Islet precursor cell (in vitro differentiated cells): ENCODE measurements around the gene SPRED2.
"Not testable (repeated sequence)": the region's sequence is repeated elsewhere in the genome, so short reads cannot be mapped to it uniquely, and the experiment has no call there.

Experiments used
- DNase-seq: peaks from one replicate; pipeline ENCODE4 v3.0.0-alpha.2; 2018

SPRED2 gene

GRCh38 chr2:65361623-65362022, 70.8 kb downstream of the SPRED2 start:
- DNase-seq: peak; percentile 65

DNA sequence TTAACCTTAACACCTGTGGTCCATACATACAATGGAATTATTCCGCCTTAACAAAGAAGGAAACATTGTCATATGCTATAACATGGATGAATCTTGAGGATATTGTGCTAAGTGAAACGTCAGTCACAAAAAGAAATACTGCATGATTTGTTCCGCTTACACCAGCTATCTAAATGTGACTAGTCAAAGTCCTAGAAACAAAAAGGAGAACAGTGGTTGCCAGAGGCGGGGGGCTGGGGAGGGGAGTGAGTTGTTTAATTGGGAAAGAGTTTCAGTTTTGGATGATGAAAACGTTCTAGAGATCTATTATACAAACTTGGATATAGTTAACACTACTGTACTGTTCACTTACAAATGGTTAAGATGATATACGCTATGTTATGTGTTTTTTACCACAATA, 72.0 kb downstream of the SPRED2 start:
- no peak for DNase-seq

GRCh38 chr2:65358678-65359400, 73.6 kb downstream of the SPRED2 start:
- DNase-seq: no peak

DNA sequence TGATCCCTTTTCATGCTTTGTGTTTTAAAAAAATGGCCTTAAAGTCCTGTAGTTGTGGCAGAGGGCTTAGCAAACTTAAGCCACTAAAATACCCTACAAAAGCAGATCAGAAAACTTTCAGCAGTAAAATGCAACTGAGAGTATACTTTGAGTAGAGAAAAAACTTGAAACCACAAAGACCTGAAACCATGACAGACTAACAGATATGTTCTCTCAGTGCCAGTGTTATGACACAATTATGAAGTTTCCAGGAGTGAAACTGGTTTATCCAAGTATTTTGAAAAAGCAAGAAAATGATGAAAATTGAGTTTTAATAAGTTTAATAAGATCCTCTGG, 74.5 kb downstream of the SPRED2 start:
- no peak for DNase-seq

- no peak for DNase-seq
Observed at GRCh38 chr2:65357095-65357958, 75.1 kb downstream of the SPRED2 start.

- DNase-seq: no peak
Observed at GRCh38 chr2:65355186-65355831, 77.1 kb downstream of the SPRED2 start.

DNA sequence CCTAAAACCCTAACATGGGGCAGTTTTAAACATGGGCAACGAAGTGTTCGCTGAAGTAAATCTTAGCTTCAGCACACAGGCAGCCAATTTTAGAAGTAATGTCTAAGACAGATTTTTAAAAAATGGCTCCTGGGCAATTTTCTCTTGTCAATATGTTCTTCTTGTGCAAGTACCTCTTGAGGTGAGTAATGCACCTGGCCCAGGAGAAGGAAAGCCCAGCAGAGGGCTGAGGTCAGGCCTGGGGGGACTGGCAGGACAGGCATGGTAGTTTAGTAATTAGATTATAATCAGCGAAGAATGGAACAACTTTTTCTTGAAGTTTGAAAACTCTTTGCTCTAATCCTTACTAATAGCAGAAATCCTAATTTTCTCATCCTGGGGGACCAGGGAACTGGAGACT, 77.6 kb downstream of the SPRED2 start:
- no peak for DNase-seq

- peak; percentile 62 for DNase-seq
Observed at GRCh38 chr2:65353927-65354326, 78.5 kb downstream of the SPRED2 start.

- no peak for DNase-seq
Observed at GRCh38 chr2:65353046-65353445, 79.4 kb downstream of the SPRED2 start.

DNA sequence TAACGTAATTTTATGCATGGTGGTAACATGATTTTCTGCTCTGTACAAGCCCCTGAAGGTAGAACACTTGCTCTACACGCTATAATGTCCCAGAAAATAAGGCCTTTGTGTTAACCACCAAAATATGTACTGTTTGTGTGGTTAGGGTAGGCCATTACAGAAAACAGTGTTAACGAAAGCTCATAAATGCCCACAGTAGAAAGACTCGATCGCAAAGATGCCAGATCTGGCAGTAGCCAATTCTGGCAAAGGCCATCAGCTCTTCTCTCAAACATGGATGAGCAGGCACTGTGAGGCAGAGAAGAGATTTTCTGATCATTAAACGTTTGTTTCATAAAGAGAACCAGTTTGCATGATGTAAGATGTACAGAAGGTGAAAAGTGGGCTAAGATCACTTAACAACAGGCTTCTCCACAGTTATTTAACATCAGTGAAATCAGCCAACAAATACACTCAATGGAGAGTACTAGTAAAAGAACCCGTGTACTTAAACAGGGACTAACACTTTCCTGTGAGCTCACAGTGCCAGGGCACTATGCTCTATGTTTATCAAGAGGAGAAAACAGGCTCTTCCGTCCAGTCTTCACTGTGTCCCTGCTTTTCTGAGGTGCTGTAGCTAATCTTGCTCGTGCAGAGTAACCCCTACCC, 80.3 kb downstream of the SPRED2 start:
- no peak for DNase-seq

DNA sequence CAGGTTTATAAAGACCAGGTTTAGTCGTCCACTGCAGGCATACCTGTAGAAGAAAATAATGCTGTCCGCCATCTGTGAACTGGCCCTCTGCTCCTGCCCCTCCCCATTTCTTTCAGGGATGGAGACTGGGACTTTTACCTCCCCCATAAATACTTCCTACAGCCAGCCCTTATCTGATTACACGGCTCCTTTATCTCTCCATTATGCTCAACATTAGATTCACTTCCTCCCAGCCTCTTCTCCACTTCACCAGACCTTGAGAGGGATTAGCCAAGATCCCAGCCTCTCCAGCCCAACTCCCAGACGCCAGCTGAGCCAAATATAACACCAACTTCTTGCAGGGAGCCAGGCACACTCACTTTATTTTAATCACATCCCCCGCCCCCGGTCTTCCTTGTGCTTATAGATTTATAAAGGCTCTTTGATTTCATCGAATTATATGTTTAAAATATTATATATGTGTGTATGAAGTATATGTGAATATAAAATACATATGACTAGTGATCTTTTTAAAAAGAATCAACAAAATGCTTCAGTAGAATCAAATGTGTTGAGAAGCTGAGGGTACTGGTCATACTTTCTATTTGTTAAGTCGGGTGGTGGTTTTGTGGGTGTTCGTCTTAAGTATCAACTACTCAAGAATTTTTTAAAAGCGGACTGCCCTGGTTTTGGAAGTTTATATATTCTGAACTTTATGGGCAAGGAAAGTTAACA, 81.0 kb downstream of the SPRED2 start:
- peak; percentile 80 for DNase-seq

DNA sequence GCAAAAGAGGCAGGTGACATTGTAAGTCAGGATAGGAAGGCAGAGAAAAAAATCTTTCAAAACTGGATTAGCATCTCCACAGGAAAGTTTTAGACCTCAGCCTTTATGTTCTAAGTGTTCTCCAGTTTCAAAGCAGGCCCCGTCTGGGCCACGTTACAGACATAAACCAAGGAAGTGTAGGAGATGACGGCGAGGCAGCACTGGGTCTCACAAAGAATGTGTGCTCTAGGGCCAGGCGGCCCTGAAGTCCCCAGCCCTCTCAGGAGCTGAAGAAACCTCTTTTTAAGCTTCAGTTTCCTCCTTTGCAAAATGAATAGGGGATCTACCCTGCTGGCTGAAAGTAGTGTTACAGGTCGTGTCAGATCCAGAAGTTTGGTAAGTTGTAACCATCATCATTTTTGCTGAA, 81.7 kb downstream of the SPRED2 start:
- peak; percentile 70 for DNase-seq

- peak; percentile 71 for DNase-seq
Observed at GRCh38 chr2:65349863-65350262, 82.5 kb downstream of the SPRED2 start.

DNA sequence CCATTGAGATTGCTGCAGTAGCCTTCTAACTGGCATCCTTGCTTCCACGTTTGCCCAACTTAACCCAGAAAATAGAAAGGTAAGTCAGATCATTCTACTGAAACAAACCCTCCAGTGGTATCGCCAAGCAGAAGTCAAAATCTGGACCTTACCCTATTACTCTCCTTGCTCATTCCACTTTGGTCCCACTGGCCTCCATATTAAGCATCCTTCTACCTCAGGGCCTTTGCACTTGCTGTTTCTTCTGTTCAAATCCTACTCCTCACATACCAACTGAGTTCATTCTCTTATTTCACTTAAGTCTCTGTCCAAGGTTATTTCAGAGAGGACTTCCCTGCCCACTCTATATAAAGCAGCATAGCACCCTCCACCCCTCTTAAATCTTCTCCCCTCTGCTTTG, 84.5 kb downstream of the SPRED2 start:
- DNase-seq: no peak

GRCh38 chr2:65345631-65346030, 86.8 kb downstream of the SPRED2 start:
- no peak for DNase-seq

GRCh38 chr2:65344689-65345088, 87.7 kb downstream of the SPRED2 start:
- DNase-seq: no peak

- no peak for DNase-seq
Observed at GRCh38 chr2:65344182-65344581, 88.2 kb downstream of the SPRED2 start.

DNA sequence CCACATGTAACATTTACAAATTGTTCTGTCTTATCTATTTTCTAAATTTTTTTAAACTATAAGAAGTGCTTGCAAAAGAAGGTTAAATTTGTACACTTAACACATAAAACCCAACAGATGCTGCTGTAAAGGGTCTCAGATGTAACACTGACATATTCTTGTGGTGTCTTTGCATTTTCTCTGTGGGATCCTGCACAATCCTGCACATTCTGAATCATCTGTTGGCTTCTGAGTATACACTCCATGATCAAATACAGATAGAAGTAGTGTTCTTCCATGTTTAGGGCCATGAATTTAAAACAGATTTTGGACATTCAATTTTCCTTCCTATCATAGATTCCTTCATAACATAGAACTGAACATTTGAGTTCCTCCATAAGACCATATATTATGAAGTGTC, 89.0 kb downstream of the SPRED2 start:
- DNase-seq: no peak

DNA sequence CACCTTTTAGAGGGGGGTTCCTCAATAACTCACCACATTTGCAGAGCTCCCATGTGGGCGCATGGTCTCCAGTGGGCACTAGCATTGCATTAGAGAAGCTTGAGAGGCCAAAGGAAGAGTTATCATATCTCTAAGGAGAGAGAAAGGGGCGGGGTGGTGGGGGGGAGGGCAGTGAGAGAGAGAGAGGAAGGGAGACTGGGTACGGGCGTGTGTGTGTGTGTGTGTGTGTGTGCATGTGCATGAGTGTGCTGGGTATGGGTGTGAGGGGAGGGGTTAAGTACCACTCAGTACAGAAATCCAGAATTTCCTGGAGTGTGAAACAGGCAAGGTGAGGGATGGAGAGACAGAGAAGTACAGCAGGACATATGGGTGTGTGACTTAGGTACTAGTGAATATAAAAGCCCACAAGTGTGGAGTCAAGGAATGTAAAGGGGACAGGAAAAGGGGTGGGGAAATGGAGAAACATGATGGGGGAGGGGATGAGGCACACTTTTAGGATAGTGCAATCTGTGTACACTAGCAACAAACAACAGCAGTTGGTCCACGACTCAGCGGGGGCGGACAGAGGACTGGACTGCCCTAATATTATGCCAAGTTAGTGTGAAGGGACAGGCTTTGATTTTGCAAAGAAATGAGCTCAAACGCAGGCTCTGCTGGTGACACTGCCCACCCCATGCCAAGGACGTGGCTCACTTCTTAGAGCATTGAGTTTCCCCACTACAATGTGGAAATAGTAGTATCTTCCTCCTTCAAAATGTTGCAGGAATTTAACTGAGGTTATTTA, 91.3 kb downstream of the SPRED2 start:
- DNase-seq: no peak

GRCh38 chr2:65339648-65340047, 92.8 kb downstream of the SPRED2 start:
- DNase-seq: no peak

- DNase-seq: not testable (repeated sequence)
Observed at GRCh38 chr2:65338830-65339495, 93.4 kb downstream of the SPRED2 start.
